K562 (cell line): ENCODE results near the gene ENOX2. TPM values are rescaled to one million over a fixed set of nuclear protein-coding genes. Genes with fewer than 3 reads are reported as not detected.

Experiments
- ATAC-seq: fragments of 200-7000 bp; cut with Tn5 transposase; 3 replicates; pipeline ENCODE4 v1.9.1; 2020; ENCODE audit warnings: moderate library complexity
- BruUV-seq: library from RNA; stranded (reverse); fragments of 400-500 nt; replicated peaks from 2 replicates; lab custom pipeline; 2021; lab: Mats Ljungman, UMichigan
- CTCF ChIA-PET: fragments of 300-600 bp; formaldehyde crosslinking; extraction: SDS; loops from one replicate; lab custom pipeline; 2021; ENCODE audit warnings: low intra/inter-chr PET ratio; lab: Yijun Ruan, JAX
- POLR2A ChIA-PET: fragments of 300-600, 350-650 bp; sonication (Branson Sonifier 250); formaldehyde crosslinking; extraction: SDS; loops from one replicate; lab custom pipeline; 2021; ENCODE audit warnings: antibody characterized with exemption, inconsistent platforms; lab: Yijun Ruan, JAX
- DNase-seq, 4 experiments: peaks; one replicate each; pipeline versions ENCODE4 v3.0.0 to v3.0.0-alpha.2; 2011 to 2018; ENCODE audit warnings: low spot score in 3 of 4, mixed read lengths in 3 of 4; ENCODE audit errors: extremely low read depth in 1 of 4
- FAIRE-seq: peaks from 2 replicates; lab custom pipeline; 2011; peaks lifted over from hg19 to GRCh38; lab: Jason Lieb, UNC
- H2AFZ ChIP-seq: 2 replicates; pipeline ENCODE4 v1.6.0; 2011; ENCODE audit warnings: low read depth, low read length, control low read depth, inconsistent platforms
- H3K27ac ChIP-seq: fragments of 200-600 bp; 3 replicates; pipeline ENCODE4 v1.8.0; 2011; ENCODE audit warnings: low read depth, mild to moderate bottlenecking, control low read depth, inconsistent platforms, low read length, moderate library complexity, mixed read lengths; ENCODE audit errors: extremely low read depth
- H3K27me3 ChIP-seq, 2 experiments: fragments of 300-600 bp in 1 of 2; 2 replicates in 1 of 2; 3 replicates in 1 of 2; pipeline versions ENCODE4 v1.6.0 to v1.8.0; 2011; ENCODE audit warnings: inconsistent platforms in 2 of 2, low read length in 2 of 2, mild to moderate bottlenecking in 1 of 2, mixed read lengths in 1 of 2, moderate library complexity in 1 of 2; ENCODE audit not compliant: control insufficient read depth in 2 of 2, insufficient read depth in 2 of 2
- H3K36me3 ChIP-seq: fragments of 300-600 bp; 3 replicates; pipeline ENCODE4 v1.8.0; 2011; ENCODE audit warnings: mild to moderate bottlenecking, low read length, inconsistent platforms; ENCODE audit not compliant: control insufficient read depth, insufficient read depth
- H3K4me1 ChIP-seq, 2 experiments: fragments of 200-600 bp in 1 of 2; replicated peaks in 1 of 2; 2 replicates in 1 of 2; 3 replicates in 1 of 2; pipeline versions ENCODE4 v1.5.1 to v1.8.0; 2011; ENCODE audit warnings: inconsistent platforms in 2 of 2, low read length in 2 of 2, mild to moderate bottlenecking in 1 of 2, mixed read lengths in 1 of 2, moderate library complexity in 1 of 2; ENCODE audit not compliant: control insufficient read depth in 2 of 2, insufficient read depth in 2 of 2
- H3K4me2 ChIP-seq: 2 replicates; pipeline ENCODE4 v1.6.1; 2011; ENCODE audit warnings: low read length, control low read depth, inconsistent platforms, mixed read lengths; ENCODE audit not compliant: insufficient read depth
- H3K4me3 ChIP-seq: fragments of 200-600 bp; sonication (generic), shearing (Covaris generic); 2 replicates; pipeline ENCODE4 v1.5.1; 2016; ENCODE audit warnings: control low read depth, inconsistent platforms
- H3K79me2 ChIP-seq: fragments of 200-600 bp; 3 replicates; pipeline ENCODE4 v1.8.0; 2011; ENCODE audit warnings: low read length, inconsistent platforms; ENCODE audit not compliant: control insufficient read depth, insufficient read depth
- H3K9ac ChIP-seq, 2 experiments: 2 replicates each; pipeline versions ENCODE4 v1.6.0 to v1.6.1; 2011; ENCODE audit warnings: low read depth in 2 of 2, low read length in 2 of 2, control low read depth in 1 of 2, inconsistent platforms in 1 of 2, mild to moderate bottlenecking in 1 of 2, mixed read lengths in 1 of 2; ENCODE audit not compliant: insufficient read depth in 1 of 2
- H3K9me1 ChIP-seq: one replicate; pipeline ENCODE4 v1.6.0; 2011; ENCODE audit warnings: inconsistent platforms, mild to moderate bottlenecking, low read length, moderate library complexity; ENCODE audit not compliant: control insufficient read depth, insufficient read depth
- H3K9me3 ChIP-seq: replicated peaks from 2 replicates; pipeline ENCODE4 v1.5.1; 2011; ENCODE audit warnings: low read depth, low read length, inconsistent platforms; ENCODE audit not compliant: control insufficient read depth, insufficient read depth
- H4K20me1 ChIP-seq: replicated peaks from 2 replicates; pipeline ENCODE4 v1.6.1; 2011; ENCODE audit warnings: low read length, inconsistent platforms, mixed read lengths; ENCODE audit not compliant: control insufficient read depth, insufficient read depth
- ETV1 ChIP-seq: fragments of 450-650 bp; conservative IDR thresholded peaks from 2 replicates; pipeline ENCODE4 v1.6.1; 2016; ENCODE audit warnings: missing genetic modification characterization, control low read depth, low read depth, missing compliant biosample characterization
- SAP30 ChIP-seq: fragments of 200-600 bp; sonication (generic); IDR thresholded peaks from 2 replicates; pipeline ENCODE4 v1.6.1; 2012; ENCODE audit warnings: borderline replicate concordance, low read depth, mild to moderate bottlenecking, moderate library complexity, low read length, control low read depth, inconsistent platforms; ENCODE audit not compliant: insufficient read depth, poor library complexity, severe bottlenecking
- STAT5B ChIP-seq: fragments of 250-450 bp; sonication (Bioruptor Pico); IDR thresholded peaks from 2 replicates; pipeline ENCODE4 v1.8.0; 2021; ENCODE audit warnings: mild to moderate bottlenecking, inconsistent platforms
- UBTF ChIP-seq, 2 experiments: IDR thresholded peaks; 2 replicates each; pipeline ENCODE4 v1.6.1; 2012; ENCODE audit warnings: improper control_type of control experiment in 2 of 2, low read depth in 2 of 2, low read length in 2 of 2, borderline replicate concordance in 1 of 2
- XRCC5 ChIP-seq: fragments of 200-400 bp; formaldehyde crosslinking; IDR thresholded peaks from 2 replicates; pipeline ENCODE4 v1.6.1; 2017; ENCODE audit warnings: low read depth, mild to moderate bottlenecking, low read length
- YY1 ChIP-seq, 3 experiments: IDR thresholded peaks; 2 replicates each; pipeline ENCODE4 v1.6.1; 2011; ENCODE audit warnings: low read length in 2 of 3, mild to moderate bottlenecking in 2 of 3, moderate library complexity in 2 of 3, borderline replicate concordance in 1 of 3, control low read depth in 1 of 3, low read depth in 1 of 3; ENCODE audit not compliant: insufficient read depth in 3 of 3, insufficient replicate concordance in 2 of 3, control insufficient read depth in 1 of 3, insufficient read length in 1 of 3; ENCODE audit errors: extremely low read depth in 1 of 3
- WGBS: fragments of 100-300 bp; shearing (Covaris generic); methylation state at CpG from one replicate; pipeline ENCODE4 v1.1.6; 2016; ENCODE audit warnings: low coverage, mixed read lengths; ENCODE audit not compliant: insufficient coverage; ENCODE audit errors: missing lambda C conversion rate; 5-methylcytosine and 5-hydroxymethylcytosine counted together
- in situ Hi-C: fragments of 300-500 bp; cut with MboI; formaldehyde crosslinking; loops from 4 replicates; pipeline ENCODE4 v1.15.0; 2018; ENCODE audit warnings: inconsistent platforms, mixed read lengths
- intact Hi-C: fragments of 100-400 bp; cut with micrococcal nuclease; formaldehyde crosslinking; loops from 2 replicates; pipeline ENCODE4 v1.14.2; 2022
- polyA plus RNA-seq, 8 experiments: library from polyadenylated mRNA; depleted of rRNA in 4 of 8; stranded (reverse) in 5 of 8; unstranded in 3 of 8; fragments of >200 nt; fragmentation: Nextera tagmentation in 2 of 8; fragmentation: Illumina TruSeq in 1 of 8; extraction: Ambion mirVana in 2 of 8; extraction: Trizol in 1 of 8; gene quantifications; 2 replicates each; pipeline versions ENCODE4 v1.2.1 to v1.2.3, GENCODE V29; 2011 to 2014; ENCODE audit warnings: inconsistent platforms in 1 of 8, missing spikeins in 1 of 8
- total RNA-seq, 7 experiments: library from RNA; depleted of rRNA in 6 of 7; stranded (reverse); fragments of >200 nt in 6 of 7; fragmentation: Illumina TruSeq in 2 of 7; extraction: Trizol in 2 of 7; gene quantifications; 2 replicates each; pipeline versions ENCODE4 v1.2.1 to v1.2.3, GENCODE V29; 2011 to 2021; ENCODE audit warnings: low replicate concordance in 1 of 7

The ENOX2 gene
- total and polyA plus RNA-seq, 9 of the 15 experiments (the other 6 are each of a cell fraction or from before 2014, with no cell fraction given) = 6.1 to 24.0 (median 13.8) TPM

DNA sequence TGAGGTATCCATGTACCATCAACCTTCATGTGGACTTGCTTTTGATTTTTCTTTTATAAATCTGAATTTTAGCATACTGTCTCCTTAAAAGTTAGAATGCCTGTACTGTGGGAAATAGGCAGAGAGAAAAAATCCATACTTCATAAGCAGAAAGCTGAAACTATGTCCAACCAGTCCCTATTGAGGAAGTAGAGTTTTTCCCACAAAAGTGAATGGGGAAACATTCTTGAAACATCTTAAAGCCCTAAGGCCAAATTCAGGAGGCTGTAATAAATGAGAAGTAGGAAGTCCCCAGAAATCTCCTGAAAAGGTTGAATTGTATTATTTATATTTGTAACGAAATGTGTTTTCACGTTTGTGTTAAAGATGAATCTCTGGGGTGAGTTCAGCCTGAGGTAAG, 56.3 kb downstream of the ENOX2 start:
- DNase-seq = no peak
- in situ Hi-C loops = no loop called here
- Histone ChIP-seq H3K4me3 (no peak overlapping the region), H3K9me1 (no peaks in the 10 kb centered on the region), H3K4me2 (no peak overlapping the region), H3K9ac (no peak overlapping the region), H4K20me1 (no peaks in the 10 kb centered on the region), H3K36me3 (no peaks in the 10 kb centered on the region), H2AFZ (no peak overlapping the region), H3K79me2 (no peaks in the 10 kb centered on the region; the same call in 2 of the 3 replicates), H3K27ac (no peak overlapping the region), H3K27me3 (no peaks in the 10 kb centered on the region), H3K9me3 (no peaks in the 10 kb centered on the region), H3K4me1 (no peaks in the 10 kb centered on the region)
- POLR2A ChIA-PET = no interaction called here
- BruUV-seq = no TSS peak
- TF ChIP-seq ETV1 (tag) (no peak), YY1 (IDR thresholded peaks at IDR 0.05; ENCODE audit: borderline replicate concordance in 1 of 3, control insufficient read depth in 1 of 3, extremely low read depth in 1 of 3, insufficient read depth in 3 of 3, insufficient read length in 1 of 3, insufficient replicate concordance in 2 of 3, low read depth in 1 of 3, low read length in 2 of 3) (no peak), XRCC5 (no peak), UBTF (IDR thresholded peaks at IDR 0.05; ENCODE audit: borderline replicate concordance in 1 of 2, low read depth in 2 of 2, low read length in 2 of 2) (no peak), STAT5B (CRISPR knock-in tag) (no peak), SAP30 (no peak)
- intact Hi-C loops = no loop called here
- WGBS = 57% methylated on average over 2 of the region's 2 CpGs
- CTCF ChIA-PET = no interaction called here
- ATAC-seq = no peak
- FAIRE-seq = no peak
